ENCODE results near the gene EHF.

DNA sequence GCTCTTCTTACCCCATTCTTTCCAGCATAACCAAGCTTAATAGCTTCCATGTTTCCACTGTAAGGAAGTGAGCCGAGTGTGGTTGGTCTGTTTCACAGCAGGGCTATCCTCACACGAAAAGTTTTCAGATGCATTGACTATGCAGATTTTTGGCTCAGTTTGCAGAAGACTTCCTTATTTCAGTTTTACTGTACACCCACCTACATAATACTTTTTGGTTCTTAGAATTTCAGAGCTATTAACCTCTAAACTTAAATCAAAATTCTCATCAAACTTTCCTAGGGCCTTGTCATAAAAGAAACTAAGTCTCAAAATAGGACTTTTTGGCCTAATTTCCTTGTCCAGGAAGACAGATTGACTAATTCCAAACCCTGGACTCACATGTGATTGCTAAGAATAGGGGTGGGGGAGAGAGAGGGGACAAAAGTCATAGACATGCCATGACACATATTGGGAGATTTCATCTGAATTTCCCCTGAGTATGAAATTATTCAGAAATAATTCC, 7.3 kb upstream of the EHF start:
- TF ChIP-seq, protein P1, sequence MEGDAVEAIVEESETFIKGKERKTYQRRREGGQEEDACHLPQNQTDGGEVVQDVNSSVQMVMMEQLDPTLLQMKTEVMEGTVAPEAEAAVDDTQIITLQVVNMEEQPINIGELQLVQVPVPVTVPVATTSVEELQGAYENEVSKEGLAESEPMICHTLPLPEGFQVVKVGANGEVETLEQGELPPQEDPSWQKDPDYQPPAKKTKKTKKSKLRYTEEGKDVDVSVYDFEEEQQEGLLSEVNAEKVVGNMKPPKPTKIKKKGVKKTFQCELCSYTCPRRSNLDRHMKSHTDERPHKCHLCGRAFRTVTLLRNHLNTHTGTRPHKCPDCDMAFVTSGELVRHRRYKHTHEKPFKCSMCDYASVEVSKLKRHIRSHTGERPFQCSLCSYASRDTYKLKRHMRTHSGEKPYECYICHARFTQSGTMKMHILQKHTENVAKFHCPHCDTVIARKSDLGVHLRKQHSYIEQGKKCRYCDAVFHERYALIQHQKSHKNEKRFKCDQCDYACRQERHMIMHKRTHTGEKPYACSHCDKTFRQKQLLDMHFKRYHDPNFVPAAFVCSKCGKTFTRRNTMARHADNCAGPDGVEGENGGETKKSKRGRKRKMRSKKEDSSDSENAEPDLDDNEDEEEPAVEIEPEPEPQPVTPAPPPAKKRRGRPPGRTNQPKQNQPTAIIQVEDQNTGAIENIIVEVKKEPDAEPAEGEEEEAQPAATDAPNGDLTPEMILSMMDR (IDR thresholded peaks at IDR 0.05) = no peak
- TF ChIP-seq POLR2A (IDR thresholded peaks at IDR 0.05) = no peak
- no peak for TF ChIP-seq POLR2AphosphoS5 (IDR thresholded peaks at IDR 0.05)

All from gastroesophageal sphincter (tissue), 3 donors.